Mesothelial cell of epicardium (in vitro differentiated cells): Measurements from ENCODE around the gene TMEM236. TPM values are rescaled to one million over a fixed set of nuclear protein-coding genes. Genes with fewer than 3 reads are reported as not detected.

Source experiments
- DNase-seq, 2 experiments: peaks; one replicate each; pipeline ENCODE4 v3.0.0; 2021; ENCODE audit warnings: low spot score in 2 of 2; ENCODE audit not compliant: unreplicated experiment in 2 of 2
- H3K27ac Mint-ChIP-seq: 2 replicates; pipeline ENCODE4 v1.8.0; 2021; ENCODE audit warnings: mixed read lengths
- H3K27me3 Mint-ChIP-seq: 2 replicates; pipeline ENCODE4 v1.8.0; 2021; ENCODE audit warnings: low read depth, mixed read lengths
- H3K36me3 Mint-ChIP-seq: 2 replicates; pipeline ENCODE4 v1.8.0; 2021; ENCODE audit warnings: mixed read lengths
- H3K4me1 Mint-ChIP-seq: 2 replicates; pipeline ENCODE4 v1.8.0; 2021; ENCODE audit warnings: mixed read lengths
- H3K4me3 Mint-ChIP-seq: 2 replicates; pipeline ENCODE4 v1.8.0; 2021; ENCODE audit warnings: mild to moderate bottlenecking, moderate library complexity, mixed read lengths
- H3K9me3 Mint-ChIP-seq: 2 replicates; pipeline ENCODE4 v1.8.0; 2021; ENCODE audit warnings: mixed read lengths
- CTCF ChIP-seq: fragments of 200-600 bp; sonication (generic); IDR thresholded peaks from one replicate; pipeline ENCODE4 v1.5.0; 2021; ENCODE audit warnings: antibody characterized with exemption; ENCODE audit not compliant: unreplicated experiment
- total RNA-seq: library from RNA; stranded (reverse); gene quantifications from 3 replicates; pipeline ENCODE4 v1.2.1, GENCODE V29; 2021

TMEM236 gene
- 0.04 TPM in 1 of 3 replicates, not detected in the others for total RNA-seq

- no peaks in the 10 kb centered on the region for H3K9me3 Mint-ChIP-seq
- TF ChIP-seq CTCF = no peak
- no peaks in the 10 kb centered on the region for H3K4me1 Mint-ChIP-seq
- DNase-seq = no peak
- no peak within 1 kb of the TSS for H3K27ac Mint-ChIP-seq
- H3K4me3 Mint-ChIP-seq = no peak within 1 kb of the TSS
- H3K27me3 Mint-ChIP-seq = no peaks in the 10 kb centered on the region
- H3K36me3 Mint-ChIP-seq = no peaks in the 10 kb centered on the region
Measured at GRCh38 chr10:17751781-17752445, at the start of gene TMEM236. Gene TMEM236 (plus strand): TSS chr10:17752201. CDS start chr10:17752296, 95 bp downstream.

GRCh38 chr10:17703706-17704105 is 48.3 kb upstream of the TMEM236 start:
- TF ChIP-seq CTCF = no peak
- H3K9me3 Mint-ChIP-seq = peaks cover 3% of the 10 kb centered on the region
- H3K4me1 Mint-ChIP-seq = no peaks in the 10 kb centered on the region
- no peak overlapping the region for H3K27ac Mint-ChIP-seq
- no peak overlapping the region for H3K4me3 Mint-ChIP-seq
- no peak for DNase-seq
- no peaks in the 10 kb centered on the region for H3K27me3 Mint-ChIP-seq
- peaks cover 19% of the 10 kb centered on the region for H3K36me3 Mint-ChIP-seq

- Mint-ChIP-seq H3K9me3 (no peaks in the 10 kb centered on the region), H3K27me3 (no peaks in the 10 kb centered on the region), H3K4me3 (no peak overlapping the region), H3K36me3 (peaks cover 34% of the 10 kb centered on the region), H3K4me1 (no peaks in the 10 kb centered on the region), H3K27ac (no peak overlapping the region)
- no peak for DNase-seq
- no peak for TF ChIP-seq CTCF
Measured at GRCh38 chr10:17708821-17709220, 43.2 kb upstream of the TMEM236 start.

- Mint-ChIP-seq H3K9me3 (no peaks in the 10 kb centered on the region), H3K4me1 (no peaks in the 10 kb centered on the region), H3K36me3 (peaks cover 40% of the 10 kb centered on the region), H3K27ac (no peak overlapping the region), H3K4me3 (no peak overlapping the region), H3K27me3 (no peaks in the 10 kb centered on the region)
- TF ChIP-seq CTCF = no peak
- no peak for DNase-seq
Measured at GRCh38 chr10:17709492-17709891, 42.5 kb upstream of the TMEM236 start.

GRCh38 chr10:17710181-17710580 is 41.8 kb upstream of the TMEM236 start:
- Mint-ChIP-seq H3K9me3 (no peaks in the 10 kb centered on the region), H3K4me1 (no peaks in the 10 kb centered on the region), H3K36me3 (peaks cover 41% of the 10 kb centered on the region), H3K27ac (no peak overlapping the region), H3K4me3 (no peak overlapping the region), H3K27me3 (no peaks in the 10 kb centered on the region)
- DNase-seq = no peak
- no peak for TF ChIP-seq CTCF
